Measurements from ENCODE around the gene ADIPOR2.
"Not testable (repeated sequence)": the region's sequence is repeated elsewhere in the genome, so short reads cannot be mapped to it uniquely, and the experiment has no call there.

Gene ADIPOR2

DNA sequence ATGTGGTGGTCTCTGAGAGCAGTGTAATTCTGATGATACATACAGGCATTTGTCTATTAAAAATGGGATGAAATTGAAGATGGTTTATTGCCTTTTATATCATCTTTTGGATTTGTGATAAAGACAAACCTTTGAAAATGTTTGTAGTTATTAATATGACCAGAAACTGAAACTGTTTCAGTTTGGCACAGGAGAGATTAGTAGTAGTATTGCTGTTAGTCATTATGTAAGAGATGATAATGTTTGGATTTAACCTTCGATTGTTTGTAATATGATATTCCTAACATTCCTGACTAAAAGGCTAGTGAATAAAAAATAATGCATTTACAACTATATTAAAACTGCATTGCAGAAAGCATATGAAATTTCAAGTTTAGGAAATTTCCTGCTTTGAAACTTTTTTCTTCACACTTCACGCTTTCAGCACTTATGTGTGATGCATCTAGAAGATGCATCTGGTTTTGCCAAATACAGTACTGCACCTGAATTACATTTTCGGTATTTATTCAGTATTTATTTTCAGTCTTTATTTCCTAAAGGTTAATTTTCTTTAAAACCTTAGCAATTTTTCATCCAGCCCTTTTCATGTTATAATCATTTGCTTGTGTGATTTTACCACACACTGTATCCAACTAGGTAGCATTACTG lies 25.5 kb downstream of the ADIPOR2 start:
- TF ChIP-seq Cebpa-rat (IDR thresholded peaks at IDR 0.05), result no peak
- H3K4me1 ChIP-seq, result peaks cover 23% of the 10 kb centered on the region
- H3K9me3 ChIP-seq, result peaks cover 60% of the 10 kb centered on the region
- H3K27ac ChIP-seq, result no peak overlapping the region
- no peaks in the 10 kb centered on the region for H3K27me3 ChIP-seq
- no peak overlapping the region for H3K9ac ChIP-seq
- H3K4me3 ChIP-seq, result no peak overlapping the region
- H3K4me2 ChIP-seq, result no peak overlapping the region
- peaks cover 68% of the 10 kb centered on the region for H3K36me3 ChIP-seq
- peaks cover 96% of the 10 kb centered on the region for H4K20me1 ChIP-seq

DNA sequence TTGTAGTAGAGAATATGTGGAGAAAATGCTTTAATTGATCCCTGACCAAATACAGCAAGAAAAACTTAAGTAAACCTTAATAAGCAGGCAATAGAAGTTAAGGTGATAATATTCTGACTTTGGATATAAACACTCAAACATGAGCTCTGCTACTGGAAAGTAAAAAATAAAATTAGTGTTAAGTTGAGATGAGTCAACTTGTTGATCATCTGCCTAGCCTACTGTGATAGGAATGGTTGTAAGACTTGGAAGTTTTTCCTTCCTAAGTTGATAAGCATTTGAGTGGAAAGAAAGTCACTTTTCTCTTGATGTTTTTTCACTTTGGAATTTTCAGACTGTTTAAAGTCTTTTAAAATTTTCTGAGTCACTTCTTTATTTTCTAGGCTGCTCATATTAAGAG lies 26.0 kb downstream of the ADIPOR2 start:
- Histone ChIP-seq H3K9me3 (peaks cover 56% of the 10 kb centered on the region), H3K27ac (no peak overlapping the region), H4K20me1 (peaks cover 96% of the 10 kb centered on the region), H3K27me3 (no peaks in the 10 kb centered on the region), H3K36me3 (peaks cover 65% of the 10 kb centered on the region), H3K4me1 (peaks cover 18% of the 10 kb centered on the region), H3K9ac (no peak overlapping the region), H3K4me2 (no peak overlapping the region), H3K4me3 (no peak overlapping the region)
- TF ChIP-seq Cebpa-rat (IDR thresholded peaks at IDR 0.05), result no peak

DNA sequence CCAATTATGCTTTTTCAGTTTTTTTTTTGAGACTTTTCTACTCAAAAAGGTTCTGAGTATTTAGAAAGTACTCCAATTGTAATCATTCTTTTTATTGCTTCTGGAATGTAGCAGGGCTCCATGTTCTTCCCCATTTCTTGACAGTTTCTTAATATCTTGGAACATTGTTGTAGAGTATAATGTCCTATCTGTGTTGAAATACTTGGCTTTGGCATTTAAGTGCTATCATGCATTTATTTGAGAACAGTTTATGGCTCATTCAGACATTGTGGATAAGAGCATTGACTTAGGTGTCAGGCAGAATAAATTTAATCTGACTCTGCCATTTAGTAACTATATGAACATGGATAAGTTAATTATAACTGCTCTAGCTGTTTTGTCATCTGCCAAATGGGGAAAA lies 28.3 kb downstream of the ADIPOR2 start:
- Histone ChIP-seq H3K4me1 (peaks cover 12% of the 10 kb centered on the region), H4K20me1 (peaks cover 97% of the 10 kb centered on the region), H3K27me3 (no peaks in the 10 kb centered on the region), H3K4me2 (no peak overlapping the region), H3K9me3 (peaks cover 36% of the 10 kb centered on the region), H3K36me3 (peaks cover 49% of the 10 kb centered on the region), H3K27ac (no peak overlapping the region), H3K4me3 (no peak overlapping the region), H3K9ac (no peak overlapping the region)
- TF ChIP-seq Cebpa-rat (IDR thresholded peaks at IDR 0.05), result no peak

GRCh38 chr12:1720494-1720893 lies 29.6 kb downstream of the ADIPOR2 start:
- no peak overlapping the region for H3K9ac ChIP-seq
- no peaks in the 10 kb centered on the region for H3K27me3 ChIP-seq
- peaks cover 99% of the 10 kb centered on the region for H4K20me1 ChIP-seq
- peaks cover 47% of the 10 kb centered on the region for H3K36me3 ChIP-seq
- no peak overlapping the region for H3K4me2 ChIP-seq
- no peak overlapping the region for H3K27ac ChIP-seq
- no peak for TF ChIP-seq Cebpa-rat (IDR thresholded peaks at IDR 0.05)
- peaks cover 27% of the 10 kb centered on the region for H3K9me3 ChIP-seq
- peaks cover 12% of the 10 kb centered on the region for H3K4me1 ChIP-seq
- H3K4me3 ChIP-seq, result no peak overlapping the region

GRCh38 chr12:1723721-1724120 lies 32.9 kb downstream of the ADIPOR2 start:
- Histone ChIP-seq H3K27me3 (no peaks in the 10 kb centered on the region), H3K4me2 (no peak overlapping the region), H3K9ac (no peak overlapping the region), H4K20me1 (peaks cover 94% of the 10 kb centered on the region), H3K9me3 (peaks cover 27% of the 10 kb centered on the region), H3K36me3 (peaks cover 54% of the 10 kb centered on the region), H3K27ac (no peak overlapping the region), H3K4me1 (peaks cover 10% of the 10 kb centered on the region), H3K4me3 (no peak overlapping the region)
- TF ChIP-seq Cebpa-rat (IDR thresholded peaks at IDR 0.05), result no peak

GRCh38 chr12:1724250-1724649 lies 33.4 kb downstream of the ADIPOR2 start:
- Histone ChIP-seq H3K4me3 (no peak overlapping the region), H3K27ac (no peak overlapping the region), H3K9me3 (peaks cover 26% of the 10 kb centered on the region), H3K27me3 (no peaks in the 10 kb centered on the region), H3K4me1 (peaks cover 10% of the 10 kb centered on the region), H4K20me1 (peaks cover 88% of the 10 kb centered on the region), H3K4me2 (no peak overlapping the region), H3K9ac (no peak overlapping the region), H3K36me3 (peaks cover 52% of the 10 kb centered on the region)
- TF ChIP-seq Cebpa-rat (IDR thresholded peaks at IDR 0.05), result no peak

- Histone ChIP-seq H3K9me3 (peaks cover 19% of the 10 kb centered on the region), H3K4me2 (no peak overlapping the region), H3K4me3 (no peak overlapping the region), H3K4me1 (peaks cover 10% of the 10 kb centered on the region), H3K9ac (no peak overlapping the region), H3K36me3 (peaks cover 55% of the 10 kb centered on the region), H4K20me1 (peaks cover 84% of the 10 kb centered on the region), H3K27ac (no peak overlapping the region), H3K27me3 (no peaks in the 10 kb centered on the region)
- no peak for TF ChIP-seq Cebpa-rat (IDR thresholded peaks at IDR 0.05)
Observed at GRCh38 chr12:1726753-1727152, 35.9 kb downstream of the ADIPOR2 start.

DNA sequence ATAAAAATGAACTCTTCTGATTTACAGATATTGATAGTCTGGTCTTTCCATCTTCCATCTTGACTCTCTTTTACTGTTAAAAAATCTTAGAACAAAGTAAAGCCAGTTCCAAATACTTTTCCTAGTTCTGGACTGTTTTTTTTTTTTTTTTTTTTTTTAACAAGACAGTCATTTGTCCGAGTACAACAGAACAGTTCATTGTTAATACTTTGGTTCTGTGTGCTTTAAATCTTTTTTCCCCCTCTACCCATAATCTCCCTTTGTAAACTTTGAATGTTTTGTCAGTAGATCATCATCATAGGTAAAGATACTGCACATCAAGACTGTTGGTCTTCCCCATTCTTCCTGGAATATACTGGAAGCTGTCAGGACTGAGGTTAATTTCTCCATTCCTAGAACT lies 38.0 kb downstream of the ADIPOR2 start:
- Histone ChIP-seq H3K27me3 (no peaks in the 10 kb centered on the region), H3K4me1 (peaks cover 10% of the 10 kb centered on the region), H3K4me3 (no peak overlapping the region), H4K20me1 (peaks cover 75% of the 10 kb centered on the region), H3K9ac (no peak overlapping the region), H3K9me3 (peaks cover 28% of the 10 kb centered on the region), H3K36me3 (peaks cover 64% of the 10 kb centered on the region), H3K4me2 (no peak overlapping the region), H3K27ac (no peak overlapping the region)
- no peak for TF ChIP-seq Cebpa-rat (IDR thresholded peaks at IDR 0.05)

GRCh38 chr12:1731019-1731687 lies 40.3 kb downstream of the ADIPOR2 start:
- Histone ChIP-seq H4K20me1 (peaks cover 52% of the 10 kb centered on the region), H3K4me1 (peaks cover 8% of the 10 kb centered on the region), H3K4me3 (no peak overlapping the region), H3K9me3 (peaks cover 28% of the 10 kb centered on the region), H3K27ac (no peak overlapping the region), H3K4me2 (no peak overlapping the region), H3K36me3 (peaks cover 49% of the 10 kb centered on the region), H3K9ac (no peak overlapping the region), H3K27me3 (no peaks in the 10 kb centered on the region)
- TF ChIP-seq Cebpa-rat (IDR thresholded peaks at IDR 0.05), result no peak

GRCh38 chr12:1731688-1732078 lies 40.8 kb downstream of the ADIPOR2 start:
- H3K9me3 ChIP-seq, result peaks cover 28% of the 10 kb centered on the region
- H3K27ac ChIP-seq, result not testable (repeated sequence)

More at GRCh38 chr12:1731688-1732078, 40.8 kb downstream of the ADIPOR2 start:
- H3K4me3 ChIP-seq, H3K4me1 ChIP-seq, H3K4me2 ChIP-seq, H3K9ac ChIP-seq, H3K27me3 ChIP-seq: not testable (repeated sequence)
- Histone ChIP-seq H3K36me3 (peaks cover 50% of the 10 kb centered on the region), H4K20me1 (peaks cover 47% of the 10 kb centered on the region)

Measured in BLaER1 (cell line).